ENCODE measurements around the gene SPTBN5.

SPTBN5 gene

DNA sequence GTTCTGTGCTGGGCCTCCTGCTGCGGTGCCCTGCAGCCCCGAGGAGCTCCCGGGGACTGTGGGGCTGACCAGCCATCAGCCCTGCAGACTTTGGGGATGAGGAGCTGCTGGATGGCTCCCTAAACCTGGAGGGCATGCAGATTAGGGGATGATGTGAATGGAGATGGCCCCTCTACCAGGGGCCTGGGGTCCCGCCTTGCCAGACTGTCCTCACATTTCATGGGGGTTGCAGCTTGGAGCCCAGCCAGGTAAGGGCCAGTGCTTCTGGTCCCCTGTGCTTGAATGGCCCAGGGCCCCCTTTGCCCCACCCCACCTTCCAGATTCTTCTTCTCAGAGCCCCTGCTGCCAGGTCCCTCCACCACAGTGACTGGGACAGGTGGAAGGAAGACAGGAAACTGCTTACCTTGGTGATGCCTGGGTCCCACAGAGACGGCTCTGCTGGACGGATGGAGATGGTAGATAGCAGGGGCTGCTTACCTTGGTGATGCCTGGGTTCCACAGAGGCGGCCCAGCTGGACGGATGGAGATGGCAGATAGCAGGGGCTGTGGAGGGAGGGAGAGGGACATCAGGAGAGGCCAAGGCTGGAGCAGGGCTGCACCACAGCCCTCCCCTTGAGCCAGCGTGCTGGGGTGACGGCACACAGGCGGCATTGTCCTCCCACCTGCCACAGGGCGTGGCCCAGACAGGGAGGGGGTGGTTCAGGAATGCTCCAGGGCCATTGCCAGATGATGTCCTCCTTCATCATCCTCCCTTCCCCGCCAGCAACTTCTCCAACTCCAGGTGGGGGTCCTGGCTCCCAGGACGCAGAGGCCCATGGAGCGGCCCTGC lies at the start of gene SPTBN5:
Gene SPTBN5, minus strand, starts transcription at position 632 of the 829 bp plus-strand sequence. Its CDS starts 556 bp downstream, at position 76.
- no peak within 1 kb of the TSS for H3K27ac ChIP-seq

DNA sequence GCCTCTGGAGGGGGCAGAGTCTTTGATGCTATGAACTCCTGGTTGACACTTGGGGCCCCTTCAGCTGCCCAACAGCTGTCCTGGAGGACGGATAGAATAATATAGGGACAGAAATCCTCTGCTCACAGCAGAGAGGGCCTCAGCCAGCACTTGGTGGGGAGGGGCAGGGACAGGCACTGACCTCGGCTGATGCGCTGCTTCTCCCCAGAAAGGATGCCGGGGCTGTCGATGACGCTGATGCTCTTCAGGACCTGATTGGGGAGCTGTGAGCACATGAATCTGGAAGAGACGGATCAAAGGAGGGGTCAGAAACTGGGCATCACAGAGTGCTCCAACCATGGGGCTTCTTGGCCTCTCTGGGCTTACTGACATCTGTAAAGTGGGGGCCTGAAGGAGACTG lies 49.0 kb upstream of the SPTBN5 start:
- no peak overlapping the region for H3K27ac ChIP-seq
- TF ChIP-seq, protein P1, sequence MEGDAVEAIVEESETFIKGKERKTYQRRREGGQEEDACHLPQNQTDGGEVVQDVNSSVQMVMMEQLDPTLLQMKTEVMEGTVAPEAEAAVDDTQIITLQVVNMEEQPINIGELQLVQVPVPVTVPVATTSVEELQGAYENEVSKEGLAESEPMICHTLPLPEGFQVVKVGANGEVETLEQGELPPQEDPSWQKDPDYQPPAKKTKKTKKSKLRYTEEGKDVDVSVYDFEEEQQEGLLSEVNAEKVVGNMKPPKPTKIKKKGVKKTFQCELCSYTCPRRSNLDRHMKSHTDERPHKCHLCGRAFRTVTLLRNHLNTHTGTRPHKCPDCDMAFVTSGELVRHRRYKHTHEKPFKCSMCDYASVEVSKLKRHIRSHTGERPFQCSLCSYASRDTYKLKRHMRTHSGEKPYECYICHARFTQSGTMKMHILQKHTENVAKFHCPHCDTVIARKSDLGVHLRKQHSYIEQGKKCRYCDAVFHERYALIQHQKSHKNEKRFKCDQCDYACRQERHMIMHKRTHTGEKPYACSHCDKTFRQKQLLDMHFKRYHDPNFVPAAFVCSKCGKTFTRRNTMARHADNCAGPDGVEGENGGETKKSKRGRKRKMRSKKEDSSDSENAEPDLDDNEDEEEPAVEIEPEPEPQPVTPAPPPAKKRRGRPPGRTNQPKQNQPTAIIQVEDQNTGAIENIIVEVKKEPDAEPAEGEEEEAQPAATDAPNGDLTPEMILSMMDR (IDR thresholded peaks at IDR 0.05) = no peak
- no peak for TF ChIP-seq ZFX (IDR thresholded peaks at IDR 0.05; ENCODE audit: borderline replicate concordance)

More for the DNA sequence above, at the start of gene SPTBN5:
- TF ChIP-seq, protein P1 (IDR thresholded peaks at IDR 0.05) = no peak
- TF ChIP-seq ZFX (IDR thresholded peaks at IDR 0.05; ENCODE audit: borderline replicate concordance) = no peak

DNA sequence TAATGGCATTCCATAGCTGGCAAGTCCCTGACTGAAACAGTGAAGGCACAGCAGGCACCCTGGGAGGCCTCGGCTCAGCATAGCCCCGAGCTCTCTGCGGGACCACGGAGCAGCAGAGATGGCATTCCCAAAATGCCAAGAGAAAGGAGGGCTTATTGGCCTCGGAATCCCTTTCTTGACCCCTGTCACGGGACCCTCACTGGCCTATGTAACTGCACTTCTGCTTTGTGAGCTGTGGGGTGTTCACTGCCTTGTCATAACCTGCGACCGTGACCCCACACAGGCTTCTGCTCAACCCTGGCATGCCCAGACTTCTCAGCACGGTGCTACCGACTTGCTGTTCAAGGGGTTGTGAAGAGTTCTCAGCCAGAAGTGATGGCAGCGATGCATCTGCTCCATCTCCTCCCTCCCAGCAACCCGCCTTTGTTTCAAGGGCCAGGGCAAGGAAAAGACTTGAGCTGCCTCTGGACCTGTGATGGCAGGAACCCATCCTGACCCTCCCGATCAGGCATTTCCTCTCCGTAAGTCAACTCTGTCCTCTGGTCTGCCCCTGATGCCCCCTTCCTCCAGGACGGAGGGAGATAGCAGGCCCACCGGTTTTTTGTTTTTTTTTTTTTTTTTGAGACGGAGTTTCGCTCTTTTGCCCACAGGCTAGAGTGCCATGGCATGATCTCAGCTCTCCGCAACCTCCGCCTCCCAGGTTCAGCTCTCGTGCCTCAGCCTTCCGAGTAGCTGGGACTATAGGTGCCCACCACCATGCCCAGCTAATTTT lies 48.0 kb upstream of the SPTBN5 start:
- no peak overlapping the region for H3K27ac ChIP-seq
- TF ChIP-seq, protein P1 (IDR thresholded peaks at IDR 0.05) = no peak
- TF ChIP-seq ZFX (IDR thresholded peaks at IDR 0.05; ENCODE audit: borderline replicate concordance) = no peak

DNA sequence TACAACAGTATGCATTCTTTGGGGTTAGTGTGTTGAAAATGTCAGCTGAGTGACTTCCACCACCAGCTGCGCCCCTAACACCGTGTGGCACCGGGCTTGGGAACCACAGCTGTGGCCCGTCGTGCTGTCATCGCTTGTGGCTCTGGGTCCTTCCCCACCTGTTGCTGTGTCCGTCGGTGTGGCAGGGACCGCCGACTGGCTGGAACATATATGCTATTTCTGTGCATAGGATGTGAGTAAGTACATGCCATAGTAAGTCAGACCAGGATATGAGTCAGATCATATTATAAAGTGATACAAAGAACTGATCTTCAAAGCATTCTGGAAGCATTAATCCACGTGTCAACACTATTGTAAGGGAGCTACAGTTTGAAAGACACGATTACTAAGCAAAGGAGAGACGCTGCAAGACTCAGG lies 46.6 kb upstream of the SPTBN5 start:
- H3K27ac ChIP-seq = no peak overlapping the region

GRCh38 chr15:41939986-41940385 lies 46.1 kb upstream of the SPTBN5 start:
- no peak for TF ChIP-seq ZFX (IDR thresholded peaks at IDR 0.05; ENCODE audit: borderline replicate concordance)
- TF ChIP-seq, protein P1 (IDR thresholded peaks at IDR 0.05) = no peak
- H3K27ac ChIP-seq = no peak overlapping the region

More for the DNA sequence above, 46.6 kb upstream of the SPTBN5 start:
- TF ChIP-seq ZFX (IDR thresholded peaks at IDR 0.05; ENCODE audit: borderline replicate concordance) = no peak
- TF ChIP-seq, protein P1 (IDR thresholded peaks at IDR 0.05) = no peak

DNA sequence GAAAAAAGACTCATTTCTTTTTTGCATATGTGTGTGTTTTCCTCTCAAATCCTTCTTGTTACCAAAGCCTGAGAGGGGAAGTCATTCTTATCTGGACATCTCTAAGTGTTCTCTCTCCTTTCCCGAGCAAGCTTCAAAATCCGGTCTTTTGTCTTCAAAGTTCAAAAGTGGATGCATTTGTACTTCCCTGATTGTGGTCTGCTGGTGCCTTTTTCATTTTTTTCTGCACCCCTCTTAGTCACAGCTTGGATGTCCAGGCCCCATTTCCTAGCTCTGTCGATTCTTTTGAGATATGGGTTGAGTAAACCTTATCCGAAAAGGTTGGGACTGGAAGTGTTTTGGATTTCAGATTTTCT lies 43.7 kb upstream of the SPTBN5 start:
- H3K27ac ChIP-seq = no peak overlapping the region
- TF ChIP-seq, protein P1 (IDR thresholded peaks at IDR 0.05) = no peak
